ENCODE measurements around the gene UBR4. TPM values are rescaled to one million over a fixed set of nuclear protein-coding genes. Genes with fewer than 3 reads are reported as not detected.

The UBR4 gene
- total RNA-seq, 2 experiments from 2014 or later = 121 to 126 TPM

- no peak overlapping the region for H3K27ac ChIP-seq (ENCODE audit: low read depth, low read length, poor library complexity, severe bottlenecking)
- intact Hi-C loops (cut with micrococcal nuclease; ENCODE audit: unreplicated experiment) = no loop called here
- ChIA-PET POLR2A (interaction anchor here (0.5 to 1.0 kb wide), 2 partner anchors 10 to 59 kb away, joined by 3 to 4 read pairs; no protein-coding TSS in a partner anchor), CTCF (ENCODE audit: unreplicated experiment) (no interaction called here)
- H3K4me2 ChIP-seq (ENCODE audit: low read length) = no peak overlapping the region
- no TSS peak for BruUV-seq (replicated peaks)
- no peak for TF ChIP-seq CTCF (conservative IDR thresholded peaks at IDR 0.05; ENCODE audit: low read length)
- TF ChIP-seq EZH2phosphoT487 (IDR thresholded peaks at IDR 0.05; ENCODE audit: borderline replicate concordance, low read depth, low read length) = no peak
- no peaks in the 10 kb centered on the region for H3K4me1 ChIP-seq (ENCODE audit: insufficient read depth, low read length, poor library complexity, severe bottlenecking)
- H3K9me3 ChIP-seq (ENCODE audit: low read length) = no peaks in the 10 kb centered on the region
- H3K79me2 ChIP-seq (ENCODE audit: insufficient read depth, low read depth, low read length) = no peaks in the 10 kb centered on the region
- no peaks in the 10 kb centered on the region for H3K9me2 ChIP-seq (ENCODE audit: insufficient read depth, low read length)
- H3K4me3 ChIP-seq (ENCODE audit: low read depth, low read length, poor library complexity, severe bottlenecking) = no peak overlapping the region
- no peak for DNase-seq (ENCODE audit: low spot score)
- no peaks in the 10 kb centered on the region for H3K36me3 ChIP-seq (ENCODE audit: insufficient read depth, low read length)
- H2AFZ ChIP-seq (ENCODE audit: low read length) = no peak overlapping the region
- no peaks in the 10 kb centered on the region for H4K20me1 ChIP-seq (ENCODE audit: insufficient read depth, low read length)
These were observed 167.1 kb downstream of the UBR4 start for GRCh38 chr1:19042675-19043578.

GRCh38 chr1:19040010-19040680 lies 169.9 kb downstream of the UBR4 start:
- Histone ChIP-seq H3K4me1 (ENCODE audit: insufficient read depth, low read length, poor library complexity, severe bottlenecking) (no peaks in the 10 kb centered on the region), H2AFZ (ENCODE audit: low read length) (no peak overlapping the region), H3K79me2 (ENCODE audit: insufficient read depth, low read depth, low read length) (no peaks in the 10 kb centered on the region), H3K9me3 (ENCODE audit: low read length) (no peaks in the 10 kb centered on the region), H3K36me3 (ENCODE audit: insufficient read depth, low read length) (no peaks in the 10 kb centered on the region), H3K9me2 (ENCODE audit: insufficient read depth, low read length) (no peaks in the 10 kb centered on the region), H3K4me3 (ENCODE audit: low read depth, low read length, poor library complexity, severe bottlenecking) (no peak overlapping the region), H4K20me1 (ENCODE audit: insufficient read depth, low read length) (no peaks in the 10 kb centered on the region), H3K27ac (ENCODE audit: low read depth, low read length, poor library complexity, severe bottlenecking) (no peak overlapping the region), H3K4me2 (ENCODE audit: low read length) (no peak overlapping the region)
- no peak for TF ChIP-seq EZH2phosphoT487 (IDR thresholded peaks at IDR 0.05; ENCODE audit: borderline replicate concordance, low read depth, low read length)
- TF ChIP-seq CTCF (conservative IDR thresholded peaks at IDR 0.05; ENCODE audit: low read length) = no peak
- no TSS peak for BruUV-seq (replicated peaks)
- DNase-seq (ENCODE audit: low spot score) = no peak
- CTCF ChIA-PET (ENCODE audit: unreplicated experiment) = no interaction called here
- intact Hi-C loops (cut with micrococcal nuclease; ENCODE audit: unreplicated experiment) = no loop called here
- POLR2A ChIA-PET = no interaction called here

GRCh38 chr1:19038732-19039131 lies 171.3 kb downstream of the UBR4 start:
- Histone ChIP-seq H3K9me2 (ENCODE audit: insufficient read depth, low read length) (no peaks in the 10 kb centered on the region), H3K36me3 (ENCODE audit: insufficient read depth, low read length) (no peaks in the 10 kb centered on the region), H4K20me1 (ENCODE audit: insufficient read depth, low read length) (no peaks in the 10 kb centered on the region), H2AFZ (ENCODE audit: low read length) (no peak overlapping the region), H3K9me3 (ENCODE audit: low read length) (no peaks in the 10 kb centered on the region), H3K4me1 (ENCODE audit: insufficient read depth, low read length, poor library complexity, severe bottlenecking) (no peaks in the 10 kb centered on the region), H3K27ac (ENCODE audit: low read depth, low read length, poor library complexity, severe bottlenecking) (no peak overlapping the region), H3K4me3 (ENCODE audit: low read depth, low read length, poor library complexity, severe bottlenecking) (no peak overlapping the region), H3K4me2 (ENCODE audit: low read length) (no peak overlapping the region), H3K79me2 (ENCODE audit: insufficient read depth, low read depth, low read length) (no peaks in the 10 kb centered on the region)
- no peak for DNase-seq (ENCODE audit: low spot score)
- no TSS peak for BruUV-seq (replicated peaks)
- CTCF ChIA-PET (ENCODE audit: unreplicated experiment) = no interaction called here
- POLR2A ChIA-PET = no interaction called here
- no peak for TF ChIP-seq EZH2phosphoT487 (IDR thresholded peaks at IDR 0.05; ENCODE audit: borderline replicate concordance, low read depth, low read length)
- no peak for TF ChIP-seq CTCF (conservative IDR thresholded peaks at IDR 0.05; ENCODE audit: low read length)
- intact Hi-C loops (cut with micrococcal nuclease; ENCODE audit: unreplicated experiment) = no loop called here

Measured in OCI-LY7 (cell line).